Middle frontal gyrus (tissue), 1 donor: ENCODE measurements around the gene CEMP1.

Source experiments
- DNase-seq: peaks from one replicate; pipeline ENCODE4 v3.0.0-alpha.2; 2015; ENCODE audit warnings: low spot score; ENCODE audit errors: extremely low spot score

Gene CEMP1

GRCh38 chr16:2486645-2487516 lies 44.3 kb downstream of the CEMP1 start:
- DNase-seq, result no peak

DNA sequence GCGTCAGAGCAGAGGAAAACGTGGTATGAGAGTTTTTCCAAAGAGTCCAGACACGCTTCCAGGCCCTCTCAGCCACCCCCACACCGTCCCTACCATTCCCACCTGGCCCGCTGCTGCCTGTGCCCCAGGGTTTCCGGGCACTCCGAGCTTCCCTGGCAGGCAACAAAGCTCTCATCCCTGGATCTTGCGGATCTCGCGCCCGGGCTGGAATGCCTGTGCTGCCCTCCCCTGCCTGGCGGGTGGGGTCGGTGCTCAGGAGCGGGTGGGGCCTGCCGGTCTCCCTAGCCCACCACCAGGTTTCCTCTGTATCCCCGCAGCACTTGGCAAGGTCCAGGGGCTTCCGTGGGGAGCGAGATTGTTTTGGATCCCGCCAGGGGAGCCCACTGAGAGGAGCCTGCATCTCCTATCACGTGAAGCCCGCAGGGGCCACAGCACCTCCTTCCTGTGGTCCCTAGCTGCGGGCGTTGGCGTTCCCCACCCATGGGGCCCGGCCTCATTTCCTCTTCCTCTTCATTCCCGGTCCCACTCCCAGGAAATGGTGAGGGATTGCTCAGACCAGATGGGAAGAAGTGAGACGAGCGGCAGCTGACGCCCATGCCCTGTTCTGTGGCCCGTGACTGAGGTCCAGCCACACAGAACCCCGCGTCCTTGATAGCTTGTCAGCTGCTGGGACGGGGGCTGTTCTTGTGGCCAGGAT lies 45.2 kb downstream of the CEMP1 start:
- no peak for DNase-seq

GRCh38 chr16:2484898-2485508 lies 46.2 kb downstream of the CEMP1 start:
- no peak for DNase-seq

GRCh38 chr16:2483939-2484897 lies 47.0 kb downstream of the CEMP1 start:
- no peak for DNase-seq

DNA sequence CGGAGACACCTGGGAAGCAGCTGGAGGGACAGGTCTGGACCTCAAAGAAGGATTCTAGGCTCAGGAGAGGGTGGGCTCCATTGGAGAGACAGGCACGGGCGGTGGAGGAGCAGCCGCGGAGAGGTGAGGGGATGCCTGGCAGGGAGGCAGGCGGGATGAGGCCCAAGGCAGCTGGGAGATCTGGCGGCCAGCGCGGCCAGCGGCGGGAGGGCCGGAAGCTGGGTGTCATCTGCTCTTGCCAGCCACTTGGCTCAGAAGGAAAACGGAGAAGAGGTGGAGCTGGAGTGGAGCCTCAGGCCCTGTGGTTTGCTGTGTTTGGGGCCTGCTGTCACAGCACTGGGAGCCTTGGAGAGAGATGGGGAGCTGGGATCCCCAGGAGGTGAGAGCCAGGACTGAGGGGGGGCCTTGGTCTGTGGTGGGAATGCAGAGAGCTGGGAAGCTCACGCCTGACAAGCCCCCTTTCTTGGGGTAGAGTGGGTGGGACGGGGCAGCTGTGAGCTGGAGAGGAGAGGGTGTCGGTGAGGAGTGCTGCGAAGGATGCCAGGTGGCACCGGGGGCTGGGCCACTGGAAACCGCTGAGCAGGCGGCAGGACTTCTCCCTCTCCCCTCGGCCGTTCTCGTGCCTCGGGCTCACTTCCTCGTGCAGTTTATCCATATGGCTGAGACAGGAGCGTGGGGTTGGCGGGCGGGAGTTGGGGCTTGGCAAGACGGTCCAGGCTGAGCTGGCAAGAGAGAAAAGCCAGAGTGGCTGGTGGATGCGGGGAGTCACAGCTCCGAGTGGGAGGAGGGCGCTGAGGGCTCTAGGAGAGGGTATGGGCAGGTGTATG lies 48.3 kb downstream of the CEMP1 start:
- peak; percentile 39 for DNase-seq

GRCh38 chr16:2482249-2482648 lies 49.0 kb downstream of the CEMP1 start:
- DNase-seq, result no peak

GRCh38 chr16:2481676-2482075 lies 49.5 kb downstream of the CEMP1 start:
- no peak for DNase-seq

DNA sequence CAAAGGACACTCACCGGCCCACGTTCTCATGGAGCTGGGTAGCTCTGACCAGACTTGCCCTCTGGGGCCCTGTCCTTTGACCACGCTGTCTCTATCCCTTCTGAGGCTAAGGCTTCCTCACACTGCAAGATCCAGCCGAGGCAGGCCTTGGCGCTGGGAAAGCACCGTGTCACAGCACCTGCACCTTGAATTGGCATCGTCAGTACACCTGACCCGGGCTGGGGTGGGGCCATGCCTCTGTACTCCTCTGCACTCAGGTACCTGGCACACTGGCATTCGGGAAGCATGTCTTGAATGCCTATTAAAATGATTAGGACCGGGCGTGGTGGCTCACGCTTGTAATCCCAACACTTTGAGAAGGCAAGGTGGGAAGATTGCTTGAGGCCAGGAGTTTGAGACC lies 50.3 kb downstream of the CEMP1 start:
- no peak for DNase-seq
